MCF 10A (cell line): Measurements from ENCODE around the gene MYL6B. TPM values are rescaled to one million over a fixed set of nuclear protein-coding genes. Genes with fewer than 3 reads are reported as not detected.
A peak's percentile ranks its signal among the peaks of the same experiment; 100 is the strongest.

Source experiments
- BruUV-seq: library from RNA; stranded (reverse); fragments of 400-500 nt; replicated peaks from 2 replicates; lab custom pipeline; 2021; lab: Mats Ljungman, UMichigan
- CTCF ChIA-PET: fragments of 300-600 bp; sonication (Branson Sonifier 250); formaldehyde crosslinking; extraction: SDS; loops from one replicate; lab custom pipeline; 2021; ENCODE audit warnings: antibody characterized with exemption, inconsistent platforms; lab: Yijun Ruan, JAX
- POLR2A ChIA-PET: fragments of 300-600, 350-650 bp; sonication (Branson Sonifier 250); formaldehyde crosslinking; extraction: SDS; loops from one replicate; lab custom pipeline; 2020; ENCODE audit warnings: antibody characterized with exemption, inconsistent platforms; lab: Yijun Ruan, JAX
- DNase-seq: peaks from one replicate; pipeline ENCODE4 v3.0.0-alpha.2; 2018; ENCODE audit not compliant: unreplicated experiment
- H3K27ac Mint-ChIP-seq: one replicate; pipeline ENCODE4 v1.8.0; 2022; ENCODE audit warnings: mild to moderate bottlenecking, low read depth, mixed read lengths; ENCODE audit not compliant: unreplicated experiment
- H3K27me3 Mint-ChIP-seq: one replicate; pipeline ENCODE4 v1.8.0; 2022; ENCODE audit warnings: mixed read lengths; ENCODE audit not compliant: insufficient read depth, unreplicated experiment
- H3K36me3 Mint-ChIP-seq: one replicate; pipeline ENCODE4 v1.8.0; 2022; ENCODE audit warnings: mild to moderate bottlenecking, moderate library complexity, mixed read lengths; ENCODE audit not compliant: insufficient read depth, unreplicated experiment
- H3K4me1 Mint-ChIP-seq: one replicate; pipeline ENCODE4 v1.8.0; 2022; ENCODE audit warnings: mixed read lengths; ENCODE audit not compliant: insufficient read depth, unreplicated experiment
- H3K4me3 Mint-ChIP-seq: one replicate; pipeline ENCODE4 v1.8.0; 2022; ENCODE audit warnings: mild to moderate bottlenecking, moderate library complexity, mixed read lengths; ENCODE audit not compliant: unreplicated experiment
- H3K9me3 Mint-ChIP-seq: one replicate; pipeline ENCODE4 v1.8.0; 2022; ENCODE audit warnings: mixed read lengths; ENCODE audit not compliant: unreplicated experiment
- CTCF ChIP-seq: fragments of 200-600 bp; IDR thresholded peaks from one replicate; pipeline ENCODE4 v1.8.0; 2022; ENCODE audit warnings: antibody characterized with exemption, mild to moderate bottlenecking; ENCODE audit not compliant: unreplicated experiment
- intact Hi-C: fragments of 100-400 bp; cut with micrococcal nuclease; formaldehyde crosslinking; loops from 2 replicates; pipeline ENCODE4 v1.14.1; 2022
- total RNA-seq: library from RNA; stranded (reverse); gene quantifications from 2 replicates; pipeline ENCODE4 v1.2.3, GENCODE V29; 2022

Gene MYL6B
- total RNA-seq, 1 experiment from 2014 or later: 46.0 TPM

GRCh38 chr12:56126732-56127239 is 25.6 kb upstream of the MYL6B start:
- CTCF ChIA-PET: interaction anchor here (0.5 to 3.7 kb wide), 13 partner anchors 9 to 140 kb away, joined by 3 to 15 read pairs (median 5); partner anchors contain the start of genes COQ10A, MYL6, RNF41 and SMARCC2
- Mint-ChIP-seq H3K27ac (peak overlapping the region; percentile 84), H3K36me3 (peaks cover 31% of the 10 kb centered on the region), H3K4me3 (no peak overlapping the region), H3K9me3 (no peaks in the 10 kb centered on the region), H3K4me1 (peaks cover 26% of the 10 kb centered on the region), H3K27me3 (no peaks in the 10 kb centered on the region)
- BruUV-seq: no TSS peak
- intact Hi-C loops: loop anchor here (1.0 kb wide), 3 partner anchors 31 to 98 kb away; partner anchors contain the start of genes NABP2 and SMARCC2
- DNase-seq: no peak
- POLR2A ChIA-PET: interaction anchor here (1.0 to 5.5 kb wide), 16 partner anchors 10 to 338 kb away, joined by 3 to 165 read pairs (median 7); partner anchors contain the start of genes COQ10A, MYL6, MYL6B and PA2G4
- no peak for TF ChIP-seq CTCF

- Mint-ChIP-seq H3K27me3 (no peaks in the 10 kb centered on the region), H3K27ac (peak overlapping the region; percentile 84), H3K9me3 (no peaks in the 10 kb centered on the region), H3K36me3 (peaks cover 35% of the 10 kb centered on the region), H3K4me1 (peaks cover 26% of the 10 kb centered on the region), H3K4me3 (peak overlapping the region; percentile 84)
- intact Hi-C loops: no loop called here
- ChIA-PET CTCF (interaction anchor here (0.6 to 2.3 kb wide), 10 partner anchors 10 to 1768 kb away, joined by 3 to 9 read pairs (median 4); partner anchors contain the start of genes SMARCC2 and ZC3H10), POLR2A (interaction anchor here (0.6 to 5.5 kb wide), 47 partner anchors 10 to 509 kb away, joined by 3 to 165 read pairs (median 6); partner anchors contain the start of genes ANKRD52, CNPY2, COQ10A and ERBB3)
- no peak for DNase-seq
- TF ChIP-seq CTCF: no peak
- BruUV-seq: no TSS peak
These were observed 24.9 kb upstream of the MYL6B start for GRCh38 chr12:56127485-56127887.

GRCh38 chr12:56127888-56128669 is 24.3 kb upstream of the MYL6B start, which contains the start of gene ESYT1:
Gene ESYT1 (plus strand): TSS chr12:56128267. CDS start chr12:56128320, 53 bp downstream.
- H3K36me3 Mint-ChIP-seq: peaks cover 38% of the 10 kb centered on the region
- BruUV-seq: TSS peak; percentile 56

More at GRCh38 chr12:56127888-56128669, 24.3 kb upstream of the MYL6B start, which contains the start of gene ESYT1:
- DNase-seq: peak; percentile 100
- POLR2A ChIA-PET: interaction anchor here (0.6 to 5.5 kb wide), 55 partner anchors 9 to 509 kb away, joined by 3 to 165 read pairs (median 5); partner anchors contain the start of genes ANKRD52, CNPY2, COQ10A and ERBB3
- Mint-ChIP-seq H3K4me3 (peak within 1 kb of the TSS; percentile 84), H3K27me3 (no peaks in the 10 kb centered on the region), H3K9me3 (no peaks in the 10 kb centered on the region), H3K4me1 (peaks cover 26% of the 10 kb centered on the region), H3K27ac (peak within 1 kb of the TSS; percentile 84)
- no peak for TF ChIP-seq CTCF
- CTCF ChIA-PET: interaction anchor here (0.6 to 2.3 kb wide), 14 partner anchors 9 to 1769 kb away, joined by 3 to 9 read pairs (median 4); partner anchors contain the start of genes SMARCC2 and ZC3H10
- intact Hi-C loops: loop anchor here (2.0 kb wide), 1 partner anchor 23 kb away; no protein-coding TSS in a partner anchor
